ENCODE measurements around the gene SMYD3.

SMYD3 gene

GRCh38 chr1:246002725-246003441 lies 504.2 kb downstream of the SMYD3 start:
- DNase-seq (ENCODE audit: extremely low spot score), result peak; percentile 60
- CTCF ChIA-PET, result interaction anchor here (0.9 kb wide), 1 partner anchor 850 kb away, joined by 4 read pairs; no protein-coding TSS in a partner anchor
- POLR2A ChIA-PET, result no interaction called here
- TF ChIP-seq ZNF384 (IDR thresholded peaks at IDR 0.05), result no peak
- TF ChIP-seq HDGF (IDR thresholded peaks at IDR 0.05; ENCODE audit: borderline replicate concordance), result no peak
- no peak for TF ChIP-seq SUZ12 (IDR thresholded peaks at IDR 0.05)
- no peak for TF ChIP-seq ELF4 (IDR thresholded peaks at IDR 0.05)
- no peak for TF ChIP-seq LEF1 (IDR thresholded peaks at IDR 0.05; ENCODE audit: borderline replicate concordance)
- no peak for TF ChIP-seq TARDBP (IDR thresholded peaks at IDR 0.05)

GRCh38 chr1:246001837-246002230 lies 505.2 kb downstream of the SMYD3 start:
- no peak for DNase-seq (ENCODE audit: extremely low spot score)
- POLR2A ChIA-PET, result no interaction called here
- no peak for TF ChIP-seq HDGF (IDR thresholded peaks at IDR 0.05; ENCODE audit: borderline replicate concordance)
- no peak for TF ChIP-seq FOXA1 (IDR thresholded peaks at IDR 0.05)
- no peak for TF ChIP-seq L3MBTL2 (conservative IDR thresholded peaks at IDR 0.05)
- no peak for TF ChIP-seq SUZ12 (IDR thresholded peaks at IDR 0.05)
- CTCF ChIA-PET, result no interaction called here

- ChIA-PET CTCF (no interaction called here), POLR2A (no interaction called here)
- TF ChIP-seq PKNOX1 (IDR thresholded peaks at IDR 0.05) (no peak), HDGF (IDR thresholded peaks at IDR 0.05; ENCODE audit: borderline replicate concordance) (no peak), L3MBTL2 (conservative IDR thresholded peaks at IDR 0.05) (no peak), FOXA1 (IDR thresholded peaks at IDR 0.05) (no peak), ELF4 (IDR thresholded peaks at IDR 0.05) (no peak), FOXK2 (IDR thresholded peaks at IDR 0.05) (no peak), SP1 (IDR thresholded peaks at IDR 0.05) (no peak), ARNT (IDR thresholded peaks at IDR 0.05) (no peak), SUZ12 (IDR thresholded peaks at IDR 0.05) (no peak), ZNF384 (IDR thresholded peaks at IDR 0.05) (no peak), LEF1 (IDR thresholded peaks at IDR 0.05; ENCODE audit: borderline replicate concordance) (no peak)
- no peak for DNase-seq (ENCODE audit: extremely low spot score)
Measured at GRCh38 chr1:246001142-246001836, 505.8 kb downstream of the SMYD3 start.

- CTCF ChIA-PET, result interaction anchor here (0.6 kb wide), 1 partner anchor 620 kb away, joined by 4 read pairs; no protein-coding TSS in a partner anchor
- TF ChIP-seq SP1 (IDR thresholded peaks at IDR 0.05), result no peak
- TF ChIP-seq ARNT (IDR thresholded peaks at IDR 0.05), result no peak
- TF ChIP-seq CTBP1 (IDR thresholded peaks at IDR 0.05; ENCODE audit: borderline replicate concordance), result no peak
- TF ChIP-seq FOXM1 (IDR thresholded peaks at IDR 0.05; ENCODE audit: borderline replicate concordance), result no peak
- TF ChIP-seq HDGF (IDR thresholded peaks at IDR 0.05; ENCODE audit: borderline replicate concordance), result no peak
- TF ChIP-seq NFRKB (IDR thresholded peaks at IDR 0.05), result no peak
- TF ChIP-seq L3MBTL2 (conservative IDR thresholded peaks at IDR 0.05), result no peak
- TF ChIP-seq SUZ12 (IDR thresholded peaks at IDR 0.05), result no peak
- no peak for DNase-seq (ENCODE audit: extremely low spot score)
- POLR2A ChIA-PET, result no interaction called here
Measured at GRCh38 chr1:246000638-246001015, 506.5 kb downstream of the SMYD3 start.

- TF ChIP-seq TARDBP (IDR thresholded peaks at IDR 0.05) (no peak), SP1 (IDR thresholded peaks at IDR 0.05) (no peak), FOXA1 (IDR thresholded peaks at IDR 0.05) (no peak), NFRKB (IDR thresholded peaks at IDR 0.05) (no peak), ARNT (IDR thresholded peaks at IDR 0.05) (no peak)
- DNase-seq (ENCODE audit: extremely low spot score), result no peak
- CTCF ChIA-PET, result interaction anchor here (0.6 to 1.0 kb wide), 2 partner anchors 619 to 847 kb away, joined by 3 to 4 read pairs; no protein-coding TSS in a partner anchor
- POLR2A ChIA-PET, result no interaction called here
Measured at GRCh38 chr1:245999697-246000637, 507.1 kb downstream of the SMYD3 start.

GRCh38 chr1:245997471-245998258 lies 509.4 kb downstream of the SMYD3 start:
- ChIA-PET CTCF (no interaction called here), POLR2A (no interaction called here)
- TF ChIP-seq FOXA1 (IDR thresholded peaks at IDR 0.05), result no peak
- DNase-seq (ENCODE audit: extremely low spot score), result no peak

GRCh38 chr1:245996811-245997210 lies 510.3 kb downstream of the SMYD3 start:
- no peak for DNase-seq (ENCODE audit: extremely low spot score)
- TF ChIP-seq FOXK2 (IDR thresholded peaks at IDR 0.05) (no peak), NFRKB (IDR thresholded peaks at IDR 0.05) (no peak), ARNT (IDR thresholded peaks at IDR 0.05) (no peak), L3MBTL2 (conservative IDR thresholded peaks at IDR 0.05) (no peak), PKNOX1 (IDR thresholded peaks at IDR 0.05) (no peak), SP1 (IDR thresholded peaks at IDR 0.05) (no peak), ELF4 (IDR thresholded peaks at IDR 0.05) (no peak), TARDBP (IDR thresholded peaks at IDR 0.05) (no peak), CTBP1 (IDR thresholded peaks at IDR 0.05; ENCODE audit: borderline replicate concordance) (no peak)
- CTCF ChIA-PET, result no interaction called here
- POLR2A ChIA-PET, result no interaction called here

Data from HEK293T (cell line).